ENCODE measurements around the gene AKNAD1.

Gene AKNAD1

GRCh38 chr1:108858230-108858950 is 1.5 kb upstream of the AKNAD1 start:
- no peak overlapping the region for H3K4me2 ChIP-seq (ENCODE audit: insufficient read depth, low read length)
- DNase-seq (no peak), ATAC-seq (ENCODE audit: insufficient read depth, low read depth) (peak; percentile 42; the same call in 1 of the 3 replicates)
- H3K27me3 ChIP-seq (ENCODE audit: insufficient read depth, low read length, poor library complexity): no peaks in the 10 kb centered on the region
- TF ChIP-seq CTCF (IDR thresholded peaks at IDR 0.05; ENCODE audit: borderline replicate concordance, extremely low read depth, low read length, poor library complexity, severe bottlenecking): no peak
- TF ChIP-seq EZH2 (IDR thresholded peaks at IDR 0.05; ENCODE audit: borderline replicate concordance, low read depth, low read length, severe bottlenecking): no peak
- no peak overlapping the region for H3K9ac ChIP-seq (ENCODE audit: low read depth, low read length)
- H3K27ac ChIP-seq (ENCODE audit: low read length): no peak overlapping the region
- no peak overlapping the region for H3K4me3 ChIP-seq (ENCODE audit: low read depth in 1 of 2, low read length in 2 of 2)
- H3K79me2 ChIP-seq (ENCODE audit: insufficient read depth, low read length): no peaks in the 10 kb centered on the region
- no peaks in the 10 kb centered on the region for H4K20me1 ChIP-seq (ENCODE audit: insufficient read depth, low read length)
- no peaks in the 10 kb centered on the region for H3K9me3 ChIP-seq (ENCODE audit: insufficient read depth, low read length, severe bottlenecking)
- H3K36me3 ChIP-seq (ENCODE audit: insufficient read depth, low read length): no peaks in the 10 kb centered on the region
- no peak overlapping the region for H2AFZ ChIP-seq (ENCODE audit: low read depth, low read length)
- peaks cover 9% of the 10 kb centered on the region for H3K4me1 ChIP-seq (ENCODE audit: insufficient read depth, low read length)

- Histone ChIP-seq H3K9me3 (ENCODE audit: insufficient read depth, low read length, severe bottlenecking) (no peaks in the 10 kb centered on the region), H3K4me2 (ENCODE audit: insufficient read depth, low read length) (no peak overlapping the region), H3K36me3 (ENCODE audit: insufficient read depth, low read length) (no peaks in the 10 kb centered on the region), H3K27me3 (ENCODE audit: insufficient read depth, low read length, poor library complexity) (no peaks in the 10 kb centered on the region), H3K79me2 (ENCODE audit: insufficient read depth, low read length) (no peaks in the 10 kb centered on the region), H3K4me1 (ENCODE audit: insufficient read depth, low read length) (peaks cover 28% of the 10 kb centered on the region), H3K4me3 (ENCODE audit: low read depth in 1 of 2, low read length in 2 of 2) (no peak overlapping the region), H2AFZ (ENCODE audit: low read depth, low read length) (0 out of 2 replicates have a peak overlapping the region, but pooled peaks have one; percentile 36), H3K9ac (ENCODE audit: low read depth, low read length) (no peak overlapping the region), H3K27ac (ENCODE audit: low read length) (no peak overlapping the region), H4K20me1 (ENCODE audit: insufficient read depth, low read length) (no peaks in the 10 kb centered on the region)
- DNase-seq: no peak
- no peak for ATAC-seq (ENCODE audit: insufficient read depth, low read depth)
- TF ChIP-seq CTCF (IDR thresholded peaks at IDR 0.05; ENCODE audit: borderline replicate concordance, extremely low read depth, low read length, poor library complexity, severe bottlenecking) (no peak), EZH2 (IDR thresholded peaks at IDR 0.05; ENCODE audit: borderline replicate concordance, low read depth, low read length, severe bottlenecking) (no peak)
These were observed 2.5 kb downstream of the AKNAD1 start for GRCh38 chr1:108854221-108855019.

GRCh38 chr1:108852221-108852975 is 4.5 kb downstream of the AKNAD1 start:
- peak; percentile 84 for ATAC-seq (ENCODE audit: insufficient read depth, low read depth)
- Histone ChIP-seq H2AFZ (ENCODE audit: low read depth, low read length) (peak overlapping the region; percentile 66), H3K9ac (ENCODE audit: low read depth, low read length) (peak overlapping the region; percentile 38), H3K4me3 (ENCODE audit: low read depth in 1 of 2, low read length in 2 of 2) (no peak overlapping the region), H3K27me3 (ENCODE audit: insufficient read depth, low read length, poor library complexity) (no peaks in the 10 kb centered on the region), H3K4me2 (ENCODE audit: insufficient read depth, low read length) (peak overlapping the region; percentile 9; the same call in 1 of the 2 replicates), H3K27ac (ENCODE audit: low read length) (peak overlapping the region; percentile 86), H3K79me2 (ENCODE audit: insufficient read depth, low read length) (no peaks in the 10 kb centered on the region), H4K20me1 (ENCODE audit: insufficient read depth, low read length) (no peaks in the 10 kb centered on the region), H3K9me3 (ENCODE audit: insufficient read depth, low read length, severe bottlenecking) (no peaks in the 10 kb centered on the region), H3K36me3 (ENCODE audit: insufficient read depth, low read length) (no peaks in the 10 kb centered on the region), H3K4me1 (ENCODE audit: insufficient read depth, low read length) (peaks cover 28% of the 10 kb centered on the region)
- DNase-seq: peak; percentile 39
- TF ChIP-seq CTCF (IDR thresholded peaks at IDR 0.05; ENCODE audit: borderline replicate concordance, extremely low read depth, low read length, poor library complexity, severe bottlenecking): no peak
- no peak for TF ChIP-seq EZH2 (IDR thresholded peaks at IDR 0.05; ENCODE audit: borderline replicate concordance, low read depth, low read length, severe bottlenecking)
